H9 (cell line): ENCODE data around the gene KIAA1549. TPM values are rescaled to one million over a fixed set of nuclear protein-coding genes. Genes with fewer than 3 reads are reported as not detected.
A peak's percentile ranks its signal among the peaks of the same experiment; 100 is the strongest.

ENCODE experiments used
- DNase-seq: peaks from one replicate; pipeline ENCODE4 v3.0.0-alpha.2; 2017
- H2AFZ ChIP-seq: one replicate; pipeline ENCODE4 v1.6.1; 2013; ENCODE audit warnings: mild to moderate bottlenecking, low read length, control low read depth, moderate library complexity
- H2AK5ac ChIP-seq: 2 replicates; pipeline ENCODE4 v1.6.1; 2013; ENCODE audit warnings: low read length, control low read depth, mixed read lengths; ENCODE audit not compliant: insufficient read length
- H2BK120ac ChIP-seq: one replicate; pipeline ENCODE4 v1.6.1; 2013; ENCODE audit warnings: low read depth, mild to moderate bottlenecking, low read length, control low read depth, inconsistent platforms; ENCODE audit not compliant: poor library complexity, severe bottlenecking
- H2BK12ac ChIP-seq: 2 replicates; pipeline ENCODE4 v1.6.1; 2013; ENCODE audit warnings: low read length, control low read depth, mixed read lengths, low read depth; ENCODE audit not compliant: insufficient read length
- H2BK15ac ChIP-seq: 2 replicates; pipeline ENCODE4 v1.6.1; 2013; ENCODE audit warnings: low read depth, low read length, control low read depth
- H2BK20ac ChIP-seq: one replicate; pipeline ENCODE4 v1.6.1; 2013; ENCODE audit warnings: low read depth, mild to moderate bottlenecking, low read length, control low read depth, inconsistent platforms; ENCODE audit not compliant: poor library complexity, severe bottlenecking
- H2BK5ac ChIP-seq: 2 replicates; pipeline ENCODE4 v1.6.1; 2013; ENCODE audit warnings: low read length, control low read depth, mixed read lengths; ENCODE audit not compliant: insufficient read length
- H3K14ac ChIP-seq: 2 replicates; pipeline ENCODE4 v1.6.1; 2013; ENCODE audit warnings: low read length, control low read depth; ENCODE audit not compliant: insufficient read depth
- H3K18ac ChIP-seq: 2 replicates; pipeline ENCODE4 v1.6.1; 2013; ENCODE audit warnings: low read depth, mild to moderate bottlenecking, mixed read lengths, low read length, control low read depth; ENCODE audit not compliant: insufficient read length
- H3K23ac ChIP-seq: 2 replicates; pipeline ENCODE4 v1.6.1; 2013; ENCODE audit warnings: low read length, control low read depth, mixed read lengths, low read depth; ENCODE audit not compliant: insufficient read length
- H3K23me2 ChIP-seq: 2 replicates; pipeline ENCODE4 v1.6.1; 2013; ENCODE audit warnings: low read depth, mild to moderate bottlenecking, mixed read lengths, low read length, control low read depth; ENCODE audit not compliant: insufficient read length, poor library complexity, severe bottlenecking
- H3K27ac ChIP-seq: 2 replicates; pipeline ENCODE4 v1.5.1; 2013; ENCODE audit warnings: low read length, control low read depth, mixed read lengths, low read depth; ENCODE audit not compliant: insufficient read length
- H3K27me3 ChIP-seq: 2 replicates; pipeline ENCODE4 v1.6.1; 2013; ENCODE audit warnings: low read length, control low read depth, inconsistent platforms; ENCODE audit not compliant: insufficient read depth
- H3K4ac ChIP-seq: 2 replicates; pipeline ENCODE4 v1.6.1; 2013; ENCODE audit warnings: low read depth, mild to moderate bottlenecking, control low read depth, inconsistent platforms, low read length, moderate library complexity
- H3K4me1 ChIP-seq: 2 replicates; pipeline ENCODE4 v1.6.1; 2013; ENCODE audit warnings: low read length, control low read depth, inconsistent platforms; ENCODE audit not compliant: insufficient read depth
- H3K4me2 ChIP-seq: 2 replicates; pipeline ENCODE4 v1.6.1; 2013; ENCODE audit warnings: low read length, control low read depth, mixed read lengths; ENCODE audit not compliant: insufficient read length, insufficient read depth
- H3K56ac ChIP-seq: 2 replicates; pipeline ENCODE4 v1.6.1; 2013; ENCODE audit warnings: low read depth, mild to moderate bottlenecking, mixed read lengths, low read length, control low read depth; ENCODE audit not compliant: insufficient read length
- H3K79me1 ChIP-seq: 2 replicates; pipeline ENCODE4 v1.6.1; 2013; ENCODE audit warnings: low read depth, mild to moderate bottlenecking, moderate library complexity, low read length, control low read depth, inconsistent platforms; ENCODE audit not compliant: insufficient read depth, poor library complexity, severe bottlenecking
- H3K79me2 ChIP-seq: 2 replicates; pipeline ENCODE4 v1.6.1; 2013; ENCODE audit warnings: low read length, control low read depth, inconsistent platforms; ENCODE audit not compliant: insufficient read depth
- H3K9ac ChIP-seq: 2 replicates; pipeline ENCODE4 v1.6.1; 2013; ENCODE audit warnings: low read length, control low read depth, mixed read lengths; ENCODE audit not compliant: insufficient read length; ENCODE audit errors: extremely low read depth
- H3K9me3 ChIP-seq: one replicate; pipeline ENCODE4 v1.6.1; 2013; ENCODE audit warnings: low read depth, low read length, inconsistent platforms; ENCODE audit not compliant: control insufficient read depth
- H3T11ph ChIP-seq: one replicate; pipeline ENCODE4 v1.6.1; 2013; ENCODE audit warnings: mild to moderate bottlenecking, low read length, control low read depth, inconsistent platforms
- H4K20me1 ChIP-seq: one replicate; pipeline ENCODE4 v1.6.1; 2013; ENCODE audit not compliant: control insufficient read depth, insufficient read length, insufficient read depth
- H4K5ac ChIP-seq: 2 replicates; pipeline ENCODE4 v1.6.1; 2013; ENCODE audit warnings: low read depth, mild to moderate bottlenecking, mixed read lengths, low read length, control low read depth; ENCODE audit not compliant: insufficient read length
- H4K8ac ChIP-seq: replicated peaks from 2 replicates; pipeline ENCODE4 v1.6.1; 2013; ENCODE audit warnings: low read length, control low read depth, mixed read lengths, low read depth; ENCODE audit not compliant: insufficient read length
- H4K91ac ChIP-seq: 2 replicates; pipeline ENCODE4 v1.6.1; 2013; ENCODE audit warnings: low read depth, mild to moderate bottlenecking, moderate library complexity, mixed read lengths, low read length, control low read depth; ENCODE audit not compliant: insufficient read length
- H3K27ac Mint-ChIP-seq, 3 experiments: 2 replicates in 2 of 3; 3 replicates in 1 of 3; pipeline ENCODE4 v1.8.0; 2020 to 2021; ENCODE audit warnings: mixed read lengths in 3 of 3, mild to moderate bottlenecking in 1 of 3, moderate library complexity in 1 of 3
- H3K27me3 Mint-ChIP-seq: 2 replicates; pipeline ENCODE4 v1.8.0; 2021; ENCODE audit warnings: low read depth, mild to moderate bottlenecking, moderate library complexity, mixed read lengths
- H3K36me3 Mint-ChIP-seq, 3 experiments: 2 replicates in 2 of 3; 3 replicates in 1 of 3; pipeline ENCODE4 v1.8.0; 2020 to 2021; ENCODE audit warnings: low read depth in 3 of 3, mixed read lengths in 3 of 3; ENCODE audit not compliant: insufficient read depth in 1 of 3
- H3K4me1 Mint-ChIP-seq, 2 experiments: 2 replicates each; pipeline ENCODE4 v1.8.0; 2020; ENCODE audit warnings: mixed read lengths in 2 of 2
- H3K4me3 Mint-ChIP-seq, 2 experiments: 2 replicates in 1 of 2; 3 replicates in 1 of 2; pipeline ENCODE4 v1.8.0; 2020 to 2021; ENCODE audit warnings: mild to moderate bottlenecking in 2 of 2, mixed read lengths in 2 of 2, moderate library complexity in 1 of 2
- H3K9me3 Mint-ChIP-seq, 2 experiments: 2 replicates in 1 of 2; 3 replicates in 1 of 2; pipeline ENCODE4 v1.8.0; 2020; ENCODE audit warnings: mild to moderate bottlenecking in 2 of 2, mixed read lengths in 2 of 2, moderate library complexity in 1 of 2
- WGBS: extraction: QIAGEN DNeasy Blood & Tissue Kit; methylation state at CpG from one replicate; pipeline ENCODE4 v1.1.7; 2013; ENCODE audit warnings: missing lambda C conversion rate, low lambda C conversion rate, mixed read lengths; ENCODE audit not compliant: insufficient read length; ENCODE audit errors: extremely low coverage; 5-methylcytosine and 5-hydroxymethylcytosine counted together
- total RNA-seq: library from RNA; stranded (reverse); gene quantifications from 2 replicates; pipeline ENCODE4 v1.2.1, GENCODE V29; 2021
- TF ChIP-seq, protein P1 (sequence below): fragments of 200-600 bp; sonication (generic); conservative IDR thresholded peaks from 3 replicates; pipeline ENCODE4 v1.8.0; 2021; ENCODE audit warnings: antibody characterized with exemption, mild to moderate bottlenecking

Gene KIAA1549
- total RNA-seq, 1 experiment from 2014 or later, result 11.9 TPM

DNA sequence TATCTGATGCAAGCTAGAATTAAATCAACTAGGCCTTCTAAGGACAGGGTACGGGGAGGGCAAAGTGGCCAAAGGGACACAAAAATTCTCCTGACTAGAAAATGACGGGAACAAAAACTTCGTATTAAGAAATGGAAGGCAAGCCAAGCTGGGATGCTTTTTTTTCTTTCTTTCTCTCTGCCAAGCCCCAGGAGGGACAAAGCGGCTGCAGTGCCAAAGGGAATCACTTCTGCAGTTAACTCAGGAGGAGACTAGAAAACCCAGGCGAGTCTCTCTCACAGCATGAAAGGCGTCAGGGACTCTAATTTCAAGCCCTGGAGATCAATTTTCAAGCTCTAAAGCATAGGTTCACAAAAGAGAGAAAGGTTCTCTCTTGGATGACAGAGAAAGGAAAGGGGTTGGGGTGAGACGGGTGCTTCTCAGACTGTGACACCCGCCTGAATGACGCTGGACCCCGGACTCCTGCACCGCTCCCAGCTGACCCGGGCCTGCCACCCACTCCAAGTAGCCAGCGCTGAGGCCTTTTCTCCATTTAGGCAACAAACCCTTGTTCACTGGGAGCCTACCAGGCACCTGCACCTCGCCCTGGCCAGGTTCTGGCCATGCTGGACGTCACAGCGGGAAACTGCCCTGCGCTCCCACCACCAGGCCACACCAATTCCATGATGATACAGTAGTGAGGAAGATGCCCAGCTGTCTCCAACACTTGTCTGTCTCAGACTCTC is 56.5 kb downstream of the KIAA1549 start:
- Histone ChIP-seq H3K79me2 (no peaks in the 10 kb centered on the region), H3K4me2 (no peak overlapping the region), H4K20me1 (no peaks in the 10 kb centered on the region), H3K23ac (no peak overlapping the region), H2BK5ac (no peak overlapping the region), H4K8ac (no peak overlapping the region), H3K27me3 (no peaks in the 10 kb centered on the region), H3K23me2 (no peaks in the 10 kb centered on the region), H2BK20ac (no peak overlapping the region), H3K18ac (no peak overlapping the region), H2AK5ac (no peak overlapping the region), H3K9me3 (no peaks in the 10 kb centered on the region), H2BK120ac (no peak overlapping the region), H3K4me1 (no peaks in the 10 kb centered on the region), H2AFZ (no peak overlapping the region), H2BK15ac (no peak overlapping the region), H3T11ph (no peak overlapping the region), H3K4ac (no peak overlapping the region), H3K56ac (no peak overlapping the region), H3K14ac (no peak overlapping the region), H2BK12ac (no peak overlapping the region), H3K9ac (no peak overlapping the region), H4K5ac (no peak overlapping the region), H3K79me1 (no peaks in the 10 kb centered on the region), H3K27ac (no peak overlapping the region), H4K91ac (no peak overlapping the region)
- no CpG with 5 or more reads among the region's 17 CpGs for WGBS
- Mint-ChIP-seq H3K27me3 (no peaks in the 10 kb centered on the region), H3K4me3 (no peak overlapping the region), H3K4me1 (peaks cover 25 to 26% of the 10 kb centered on the region in 2 experiments), H3K9me3 (no peaks in the 10 kb centered on the region), H3K27ac (peak overlapping the region in 2 of 3 experiments; percentile 5 to 56; a peak in 3 of 7 replicates), H3K36me3 (peaks cover 0 to 6% (median 2%) of the 10 kb centered on the region in 3 experiments; a peak in 4 of 7 replicates)
- TF ChIP-seq, protein P1, sequence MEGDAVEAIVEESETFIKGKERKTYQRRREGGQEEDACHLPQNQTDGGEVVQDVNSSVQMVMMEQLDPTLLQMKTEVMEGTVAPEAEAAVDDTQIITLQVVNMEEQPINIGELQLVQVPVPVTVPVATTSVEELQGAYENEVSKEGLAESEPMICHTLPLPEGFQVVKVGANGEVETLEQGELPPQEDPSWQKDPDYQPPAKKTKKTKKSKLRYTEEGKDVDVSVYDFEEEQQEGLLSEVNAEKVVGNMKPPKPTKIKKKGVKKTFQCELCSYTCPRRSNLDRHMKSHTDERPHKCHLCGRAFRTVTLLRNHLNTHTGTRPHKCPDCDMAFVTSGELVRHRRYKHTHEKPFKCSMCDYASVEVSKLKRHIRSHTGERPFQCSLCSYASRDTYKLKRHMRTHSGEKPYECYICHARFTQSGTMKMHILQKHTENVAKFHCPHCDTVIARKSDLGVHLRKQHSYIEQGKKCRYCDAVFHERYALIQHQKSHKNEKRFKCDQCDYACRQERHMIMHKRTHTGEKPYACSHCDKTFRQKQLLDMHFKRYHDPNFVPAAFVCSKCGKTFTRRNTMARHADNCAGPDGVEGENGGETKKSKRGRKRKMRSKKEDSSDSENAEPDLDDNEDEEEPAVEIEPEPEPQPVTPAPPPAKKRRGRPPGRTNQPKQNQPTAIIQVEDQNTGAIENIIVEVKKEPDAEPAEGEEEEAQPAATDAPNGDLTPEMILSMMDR, result no peak
- no peak for DNase-seq
